GM21528 (cell line): ENCODE data around the gene OPN4.
"Not testable (repeated sequence)": the region's sequence is repeated elsewhere in the genome, so short reads cannot be mapped to it uniquely, and the experiment has no call there.

Source experiments
- ATAC-seq: cut with Tn5 transposase; IDR thresholded peaks from one replicate; pipeline ENCODE4 v1.9.1; 2021; ENCODE audit warnings: mild to moderate bottlenecking, moderate library complexity; ENCODE audit not compliant: unreplicated experiment, low FRiP score

The OPN4 gene

DNA sequence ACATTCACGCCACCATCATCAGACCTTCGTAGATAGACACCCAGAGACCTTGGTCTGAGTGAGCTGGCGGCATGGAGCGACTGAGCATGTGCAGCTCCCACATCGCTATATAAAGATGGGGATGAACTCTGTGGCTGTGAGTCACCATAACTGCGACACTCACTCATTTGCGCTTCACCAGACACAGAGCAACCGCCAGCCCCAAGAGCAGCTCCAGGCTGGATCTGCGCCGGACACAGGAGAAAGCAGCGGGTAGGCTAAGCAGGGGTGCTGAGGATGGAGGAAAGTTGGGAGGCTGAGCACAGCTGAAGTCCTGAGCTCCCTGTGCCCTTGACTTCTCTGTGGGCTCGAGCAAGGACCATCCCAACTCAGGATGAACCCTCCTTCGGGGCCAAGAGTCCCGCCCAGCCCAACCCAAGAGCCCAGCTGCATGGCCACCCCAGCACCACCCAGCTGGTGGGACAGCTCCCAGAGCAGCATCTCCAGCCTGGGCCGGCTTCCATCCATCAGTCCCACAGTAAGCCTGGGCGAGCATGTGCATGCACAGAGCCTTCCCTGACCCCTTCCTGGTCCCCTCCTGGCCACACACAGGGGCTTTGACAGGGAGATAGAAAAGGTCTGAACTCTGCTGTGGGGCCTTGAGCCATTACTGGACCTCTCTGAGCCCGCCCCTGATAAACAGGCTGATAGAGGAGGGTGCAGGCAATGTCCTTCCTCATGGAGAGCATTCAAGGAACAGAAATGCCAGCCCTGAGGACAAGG lies at the start of gene OPN4:
Gene OPN4, plus strand, starts transcription at position 137 of the 762 bp plus-strand sequence. Its CDS starts 237 bp downstream, at position 374.
- ATAC-seq = no peak

- ATAC-seq = no peak
Measured at GRCh38 chr10:86607674-86608073, 46.7 kb upstream of the OPN4 start.

DNA sequence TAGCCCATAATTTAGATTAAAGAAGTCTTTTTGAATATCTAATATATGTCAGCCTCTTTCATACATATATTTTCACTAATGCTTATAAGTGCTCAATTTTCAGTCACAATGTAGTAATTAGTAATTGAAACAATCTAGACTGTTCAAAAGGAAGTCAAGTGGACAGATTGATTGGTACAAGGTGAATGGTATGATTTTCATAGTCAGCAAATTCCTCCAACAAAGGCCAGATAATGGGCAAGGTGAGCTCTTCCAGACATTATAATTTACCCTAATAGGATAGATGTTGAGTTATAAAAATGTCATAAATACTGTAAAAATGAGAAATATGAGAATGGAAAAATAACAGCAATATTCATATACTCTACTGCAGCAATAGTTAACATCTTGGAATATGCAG lies 44.4 kb upstream of the OPN4 start:
- ATAC-seq = no peak

- no peak for ATAC-seq
Measured at GRCh38 chr10:86611386-86611785, 43.0 kb upstream of the OPN4 start.

DNA sequence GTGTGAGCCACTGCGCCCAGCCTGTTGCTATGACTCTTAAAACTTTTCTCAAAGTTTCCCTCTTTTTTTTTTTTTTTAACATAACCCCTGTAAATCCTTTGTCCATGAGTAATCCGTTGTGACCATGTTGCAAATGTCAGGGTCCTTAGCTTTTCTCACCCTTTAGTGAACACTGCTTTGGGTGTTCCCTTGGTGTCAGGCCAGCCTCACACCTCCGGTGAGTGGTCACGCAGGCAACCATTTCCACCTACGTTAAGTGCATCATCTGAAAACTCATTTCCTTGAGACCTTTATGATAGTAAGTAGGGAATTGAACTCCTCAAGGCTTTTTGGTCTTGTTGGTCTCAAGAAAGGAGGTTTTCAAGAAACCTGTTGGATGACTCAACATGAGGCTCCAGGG lies 41.3 kb upstream of the OPN4 start:
- no peak for ATAC-seq

- no peak for ATAC-seq
Measured at GRCh38 chr10:86613905-86614304, 40.4 kb upstream of the OPN4 start.

DNA sequence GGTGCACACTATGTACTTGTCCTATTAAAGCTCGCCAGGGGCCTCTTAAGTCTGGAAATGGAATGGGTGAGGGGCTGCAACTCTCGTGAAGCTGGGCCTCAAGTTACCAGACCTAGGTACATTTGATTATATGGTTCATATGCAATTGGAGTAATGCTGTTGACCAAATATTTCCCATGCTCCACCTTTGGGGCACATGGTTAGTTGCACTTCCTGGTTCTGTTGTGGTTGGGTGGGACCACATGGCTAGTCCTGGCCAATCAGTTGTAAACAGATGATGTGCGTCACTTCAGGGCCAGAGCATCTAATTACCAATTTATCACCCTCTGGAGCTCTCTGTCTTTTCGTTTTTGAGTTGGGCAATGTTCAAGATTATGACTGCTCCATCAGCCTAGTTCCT lies 39.5 kb upstream of the OPN4 start:
- ATAC-seq = no peak

- ATAC-seq = not testable (repeated sequence)
Measured at GRCh38 chr10:86617278-86617677, 37.1 kb upstream of the OPN4 start.

GRCh38 chr10:86628311-86628710 lies 26.0 kb upstream of the OPN4 start:
- no peak for ATAC-seq

- no peak for ATAC-seq
Measured at GRCh38 chr10:86630079-86630478, 24.3 kb upstream of the OPN4 start.

DNA sequence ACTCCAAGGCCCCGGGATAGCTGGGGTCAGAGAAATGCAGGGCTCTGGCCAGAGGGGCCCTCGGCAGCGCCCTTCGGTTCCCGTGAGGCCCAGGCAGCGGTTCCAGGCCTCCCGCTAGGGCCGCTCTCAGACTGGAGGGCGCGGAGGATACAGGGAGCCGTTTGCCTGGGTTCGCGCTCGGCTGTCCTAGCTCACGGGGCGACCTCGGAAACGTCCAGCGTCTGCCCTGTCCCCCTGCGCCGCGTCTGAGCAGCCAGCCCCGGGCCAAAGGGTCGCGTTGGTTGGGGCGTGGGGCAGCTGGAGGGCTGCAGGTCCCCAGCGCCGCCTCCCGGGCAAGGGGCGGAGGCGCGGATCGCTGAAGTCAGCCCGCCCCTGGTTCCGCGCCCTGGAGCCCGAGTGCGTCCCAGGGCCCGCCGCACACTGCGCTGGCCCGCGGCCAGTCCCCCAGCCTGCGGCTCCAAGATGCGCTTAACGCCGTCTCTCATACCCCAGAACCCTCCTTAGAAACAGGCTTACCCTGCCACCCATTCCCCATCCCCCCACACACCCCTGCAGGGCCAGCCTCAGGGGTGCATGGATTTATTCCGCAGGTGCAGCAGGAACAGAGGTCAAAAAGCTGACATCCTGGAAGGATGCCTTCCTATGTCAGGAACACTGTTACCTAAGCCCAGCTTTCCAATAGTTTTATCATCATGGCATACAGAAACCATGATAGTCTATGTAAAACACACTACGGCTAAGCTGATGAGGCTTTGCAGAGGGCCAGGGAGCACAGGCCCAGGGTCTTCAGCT lies 22.1 kb upstream of the OPN4 start:
- no peak for ATAC-seq

- no peak for ATAC-seq
Measured at GRCh38 chr10:86632951-86633350, 21.4 kb upstream of the OPN4 start.

DNA sequence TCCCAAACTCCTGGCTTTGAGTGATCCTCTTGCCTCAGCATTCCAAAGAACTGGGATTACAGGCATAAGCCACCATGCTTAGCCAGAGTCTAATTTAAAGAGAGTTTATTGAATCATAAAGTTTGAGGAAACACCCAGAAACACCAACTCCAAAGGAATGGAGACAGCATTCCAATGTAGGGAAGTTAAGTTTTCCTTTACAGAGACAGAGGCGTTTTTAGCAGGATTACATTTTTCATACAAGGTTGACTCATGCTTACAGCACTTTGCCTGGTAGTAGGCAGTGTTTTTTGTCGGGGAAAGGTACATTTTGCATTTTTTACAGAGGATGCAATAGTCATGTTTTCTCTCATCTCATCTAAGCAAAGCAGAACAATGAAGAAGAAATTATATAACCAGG lies 18.9 kb upstream of the OPN4 start:
- no peak for ATAC-seq

DNA sequence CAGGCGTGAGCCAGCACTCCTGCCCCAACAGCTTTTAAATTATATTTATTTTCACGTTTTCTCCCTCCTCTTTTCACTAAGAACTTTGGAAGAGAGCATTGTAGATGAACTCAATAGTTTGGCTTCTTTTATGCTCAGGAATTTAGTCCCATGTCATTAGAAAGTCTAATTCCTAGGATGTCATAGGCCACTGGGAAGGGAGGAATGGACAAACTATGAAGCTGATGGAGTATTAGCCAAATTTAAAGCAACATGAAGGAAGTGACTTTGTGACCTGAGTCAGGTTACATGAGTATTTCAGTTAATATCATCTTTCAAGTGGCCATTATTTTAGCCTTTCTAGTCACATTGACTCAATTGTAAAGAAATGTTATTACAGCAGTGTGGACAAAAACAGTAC lies 18.0 kb upstream of the OPN4 start:
- no peak for ATAC-seq

DNA sequence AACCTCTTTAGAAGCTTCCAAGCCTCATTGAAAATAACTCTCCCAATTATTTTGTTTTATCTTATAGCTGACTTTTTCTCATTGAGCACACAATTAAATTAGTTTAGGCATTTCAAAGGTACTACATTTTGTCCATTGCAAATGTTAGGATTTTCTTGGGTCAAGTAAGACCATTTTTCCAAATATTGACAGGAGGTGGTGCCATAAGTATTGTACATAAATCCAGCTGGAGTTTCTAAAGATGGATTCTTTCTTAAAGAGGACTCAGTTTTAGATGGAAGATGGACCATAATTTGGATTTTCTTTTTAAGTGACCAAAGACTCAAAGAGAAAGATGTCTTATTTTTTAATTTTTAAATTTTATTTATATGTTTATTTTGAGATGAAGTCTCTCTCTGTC lies 12.3 kb upstream of the OPN4 start:
- ATAC-seq = no peak

- ATAC-seq = no peak
Measured at GRCh38 chr10:86642499-86642898, 11.8 kb upstream of the OPN4 start.

DNA sequence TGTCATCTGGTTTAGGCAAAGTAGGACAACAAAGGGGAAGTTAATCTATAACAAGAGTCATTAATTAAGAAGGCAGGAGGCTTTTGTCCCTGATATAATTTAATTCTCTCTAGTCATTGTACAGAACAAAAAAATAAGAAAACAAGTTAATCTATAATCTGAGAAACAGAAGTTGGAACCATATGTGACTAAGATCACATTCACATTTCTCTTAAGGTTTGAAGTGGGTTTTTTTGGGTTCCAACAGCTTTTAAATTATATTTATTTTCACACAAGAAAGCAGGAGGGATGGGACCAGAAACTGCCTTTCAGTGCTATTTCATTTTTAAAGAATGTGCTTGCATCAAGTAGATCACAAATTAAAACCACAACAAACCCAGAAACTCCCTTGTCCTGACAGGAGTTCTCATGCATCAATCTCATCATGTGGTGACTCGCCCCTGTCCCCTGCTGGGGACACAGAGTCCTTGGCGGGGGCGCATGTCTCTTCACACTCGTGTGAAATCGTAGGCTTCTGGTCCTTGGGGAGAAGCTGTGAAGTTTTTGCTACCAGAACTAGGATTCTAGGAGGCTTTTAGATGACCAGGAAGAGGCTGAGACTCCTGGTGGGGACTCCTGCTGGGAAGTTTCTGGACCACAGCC lies 10.1 kb upstream of the OPN4 start:
- ATAC-seq = no peak

GRCh38 chr10:86644794-86645445 lies 9.4 kb upstream of the OPN4 start:
- no peak for ATAC-seq

DNA sequence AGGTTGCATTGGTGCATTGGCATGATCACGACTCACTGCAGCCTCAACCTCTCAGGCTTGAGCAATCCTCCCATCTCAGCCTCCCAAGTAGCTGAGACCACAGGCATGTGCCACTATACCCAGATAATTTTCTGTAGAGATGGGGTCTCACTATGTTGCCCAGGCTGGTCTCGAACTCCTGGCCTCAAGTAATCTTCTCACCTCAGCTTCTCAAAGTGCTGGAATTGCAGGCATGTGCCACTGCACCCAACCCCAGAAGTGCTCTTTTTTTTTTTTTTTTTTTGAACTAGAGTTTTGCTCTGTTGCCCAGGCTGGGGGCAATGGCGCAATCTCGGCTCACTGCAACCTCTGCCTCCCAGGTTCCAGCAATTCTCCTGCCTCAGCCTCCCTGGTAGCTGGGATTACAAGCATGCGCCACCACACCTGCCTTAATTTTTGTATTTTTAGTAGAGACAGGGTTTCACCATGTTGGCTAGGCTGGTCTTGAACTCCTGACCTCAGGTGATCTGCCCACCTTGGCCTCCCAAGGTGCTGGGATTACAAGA lies 8.7 kb upstream of the OPN4 start:
- ATAC-seq = not testable (repeated sequence)

DNA sequence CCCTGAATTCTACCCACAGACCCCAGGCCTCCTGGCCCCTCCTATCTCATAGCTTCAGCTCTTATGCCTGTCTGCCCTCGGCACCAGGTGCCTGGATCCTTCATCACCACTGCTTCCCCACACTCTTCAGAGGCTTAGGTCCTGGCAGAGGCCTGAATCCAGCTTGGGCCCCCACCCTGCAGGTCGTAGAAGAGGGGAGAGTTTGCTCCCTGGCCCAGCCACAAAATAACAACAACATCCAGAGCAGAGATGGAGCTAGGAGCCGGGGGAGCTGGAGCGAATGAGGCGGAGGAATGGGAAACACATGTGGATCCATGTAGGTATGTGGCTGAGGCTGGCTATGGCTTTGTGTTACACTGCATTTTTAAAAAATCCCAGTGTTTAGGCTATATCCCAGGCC lies 7.8 kb upstream of the OPN4 start:
- ATAC-seq = no peak

DNA sequence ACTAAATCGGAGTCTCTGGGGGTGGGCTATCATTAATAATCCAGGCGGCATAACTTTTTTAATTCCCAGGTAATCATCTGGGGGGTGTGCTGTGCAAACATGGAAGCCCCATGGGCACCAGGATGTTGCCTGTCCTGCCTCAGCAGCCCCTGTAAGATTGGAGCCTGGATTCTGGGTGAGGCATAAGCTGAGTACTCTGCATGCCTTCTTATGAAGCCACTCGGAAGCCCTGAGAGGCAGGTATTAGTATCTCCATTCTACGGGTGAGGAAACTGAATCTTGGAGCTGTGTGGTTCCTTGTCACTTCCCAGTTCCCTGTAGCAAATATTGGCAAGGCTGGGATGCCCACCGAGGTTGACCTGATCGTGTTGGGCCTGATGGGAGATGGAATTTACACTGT lies 7.4 kb upstream of the OPN4 start:
- no peak for ATAC-seq
